ENCODE measurements around the gene FRY.

DNA sequence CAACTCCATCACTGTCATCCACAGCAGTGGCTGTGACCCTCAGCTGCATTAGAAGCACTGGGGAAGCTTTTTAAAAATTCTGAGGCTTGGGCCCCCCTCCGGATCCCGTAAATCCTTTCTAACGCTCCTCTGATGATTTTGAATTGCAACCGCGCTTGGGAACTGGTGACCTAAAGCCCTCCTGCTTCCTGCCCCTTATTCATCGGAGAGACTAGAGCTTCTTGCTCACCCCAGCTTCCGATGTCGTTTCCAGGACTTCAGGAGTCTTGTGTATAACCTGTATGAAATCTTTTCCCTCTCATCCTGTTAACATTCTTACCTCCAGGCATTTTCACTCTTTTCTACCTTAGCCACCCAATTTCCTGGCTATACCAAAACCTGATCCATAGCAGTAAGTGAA lies 268.8 kb downstream of the FRY start:
- TF ChIP-seq, protein P1, sequence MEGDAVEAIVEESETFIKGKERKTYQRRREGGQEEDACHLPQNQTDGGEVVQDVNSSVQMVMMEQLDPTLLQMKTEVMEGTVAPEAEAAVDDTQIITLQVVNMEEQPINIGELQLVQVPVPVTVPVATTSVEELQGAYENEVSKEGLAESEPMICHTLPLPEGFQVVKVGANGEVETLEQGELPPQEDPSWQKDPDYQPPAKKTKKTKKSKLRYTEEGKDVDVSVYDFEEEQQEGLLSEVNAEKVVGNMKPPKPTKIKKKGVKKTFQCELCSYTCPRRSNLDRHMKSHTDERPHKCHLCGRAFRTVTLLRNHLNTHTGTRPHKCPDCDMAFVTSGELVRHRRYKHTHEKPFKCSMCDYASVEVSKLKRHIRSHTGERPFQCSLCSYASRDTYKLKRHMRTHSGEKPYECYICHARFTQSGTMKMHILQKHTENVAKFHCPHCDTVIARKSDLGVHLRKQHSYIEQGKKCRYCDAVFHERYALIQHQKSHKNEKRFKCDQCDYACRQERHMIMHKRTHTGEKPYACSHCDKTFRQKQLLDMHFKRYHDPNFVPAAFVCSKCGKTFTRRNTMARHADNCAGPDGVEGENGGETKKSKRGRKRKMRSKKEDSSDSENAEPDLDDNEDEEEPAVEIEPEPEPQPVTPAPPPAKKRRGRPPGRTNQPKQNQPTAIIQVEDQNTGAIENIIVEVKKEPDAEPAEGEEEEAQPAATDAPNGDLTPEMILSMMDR (IDR thresholded peaks at IDR 0.05) = no peak
- TF ChIP-seq POLR2A (IDR thresholded peaks at IDR 0.05) = no peak
